HTR-8/SVneo (cell line): ENCODE data around the gene ZYX.
"Not testable (repeated sequence)": the region's sequence is repeated elsewhere in the genome, so short reads cannot be mapped to it uniquely, and the experiment has no call there.

Source experiments
- DNase-seq: peaks from one replicate; pipeline ENCODE4 v3.0.0; 2011; ENCODE audit warnings: low spot score, mixed read lengths; ENCODE audit not compliant: insufficient read length
- FAIRE-seq: peaks from 2 replicates; lab custom pipeline; 2011; peaks lifted over from hg19 to GRCh38; lab: Jason Lieb, UNC

ZYX gene

DNA sequence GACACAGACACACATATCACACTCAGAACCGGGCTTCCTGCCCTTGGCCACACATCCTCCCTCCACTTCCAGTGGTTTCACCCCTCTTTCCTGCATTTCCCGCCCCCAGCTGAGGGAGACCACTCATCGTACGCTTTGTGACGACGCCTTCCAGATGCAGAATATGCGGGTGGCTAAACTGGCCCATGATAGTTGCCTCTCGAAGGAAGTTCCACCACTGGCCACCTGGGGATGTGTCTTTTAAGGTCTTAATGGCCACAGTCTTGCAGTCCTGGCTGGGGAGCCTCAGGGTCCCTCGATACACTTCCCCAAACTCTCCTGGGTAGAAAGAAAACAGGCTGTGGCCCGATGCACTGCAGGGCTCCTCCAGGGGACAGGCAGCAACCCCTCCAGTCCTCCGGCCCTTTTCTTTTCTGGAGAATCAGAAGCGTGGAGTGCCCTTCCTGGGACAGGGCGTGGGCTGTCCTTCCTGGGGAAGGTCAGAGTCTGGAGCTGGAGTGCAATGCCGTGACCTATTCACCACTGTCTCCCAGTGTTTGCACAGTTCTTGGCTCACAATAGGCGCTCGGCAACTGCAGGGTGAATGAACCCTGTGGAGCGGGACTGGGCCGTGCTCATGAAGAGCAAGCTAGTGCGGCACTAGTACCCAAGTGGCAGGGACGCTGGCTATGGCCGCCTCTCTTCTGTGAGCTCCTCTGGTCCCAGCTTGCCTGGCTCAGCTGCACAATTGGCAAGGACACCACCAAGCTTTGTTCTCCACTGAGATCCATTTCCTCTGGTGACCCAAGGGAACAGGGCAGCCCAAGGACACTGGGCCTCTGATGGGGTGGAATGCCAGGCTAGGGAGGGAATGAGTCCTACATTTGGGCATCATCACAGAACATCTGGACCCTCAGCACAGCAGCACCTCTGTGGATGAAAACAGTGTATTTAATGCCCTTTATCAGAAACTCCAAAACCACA is 14.3 kb downstream of the ZYX start:
- DNase-seq (no peak), FAIRE-seq (no peak)

GRCh38 chr7:143396182-143396581 is 15.0 kb downstream of the ZYX start:
- DNase-seq (no peak), FAIRE-seq (no peak)

- FAIRE-seq (no peak), DNase-seq (no peak)
These were observed 15.7 kb downstream of the ZYX start for GRCh38 chr7:143396625-143397556.

- FAIRE-seq (no peak), DNase-seq (no peak)
These were observed 16.8 kb downstream of the ZYX start for GRCh38 chr7:143397710-143398530.

DNA sequence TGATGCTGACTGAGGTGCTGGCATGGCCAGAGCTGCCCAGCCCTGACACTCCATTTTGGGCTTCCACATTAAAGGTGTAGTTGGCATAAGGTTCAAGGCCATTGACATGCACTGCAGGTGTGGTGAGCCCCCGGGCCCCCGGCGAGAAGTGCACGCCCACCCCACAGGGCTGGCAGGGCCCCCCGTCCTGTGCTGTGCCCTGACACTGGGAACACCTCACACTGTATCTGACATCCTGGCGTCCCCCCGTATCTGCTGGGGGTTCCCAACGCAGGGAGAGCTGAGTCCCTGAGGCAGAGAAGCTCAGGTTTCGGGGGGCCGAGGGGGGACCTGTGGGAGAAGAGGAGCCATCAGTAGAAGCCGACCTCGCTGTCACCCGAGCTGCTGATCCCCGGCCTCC is 17.5 kb downstream of the ZYX start:
- DNase-seq = no peak
- FAIRE-seq = no peak

- no peak for FAIRE-seq
- DNase-seq = no peak
These were observed 18.0 kb downstream of the ZYX start for GRCh38 chr7:143399151-143399550.

GRCh38 chr7:143399642-143400041 is 18.5 kb downstream of the ZYX start:
- DNase-seq (no peak), FAIRE-seq (no peak)

- DNase-seq = no peak
These were observed 20.1 kb downstream of the ZYX start for GRCh38 chr7:143401265-143401664.

GRCh38 chr7:143402233-143402632 is 21.1 kb downstream of the ZYX start:
- FAIRE-seq, DNase-seq: not testable (repeated sequence)

More at GRCh38 chr7:143401265-143401664, 20.1 kb downstream of the ZYX start:
- no peak for FAIRE-seq

DNA sequence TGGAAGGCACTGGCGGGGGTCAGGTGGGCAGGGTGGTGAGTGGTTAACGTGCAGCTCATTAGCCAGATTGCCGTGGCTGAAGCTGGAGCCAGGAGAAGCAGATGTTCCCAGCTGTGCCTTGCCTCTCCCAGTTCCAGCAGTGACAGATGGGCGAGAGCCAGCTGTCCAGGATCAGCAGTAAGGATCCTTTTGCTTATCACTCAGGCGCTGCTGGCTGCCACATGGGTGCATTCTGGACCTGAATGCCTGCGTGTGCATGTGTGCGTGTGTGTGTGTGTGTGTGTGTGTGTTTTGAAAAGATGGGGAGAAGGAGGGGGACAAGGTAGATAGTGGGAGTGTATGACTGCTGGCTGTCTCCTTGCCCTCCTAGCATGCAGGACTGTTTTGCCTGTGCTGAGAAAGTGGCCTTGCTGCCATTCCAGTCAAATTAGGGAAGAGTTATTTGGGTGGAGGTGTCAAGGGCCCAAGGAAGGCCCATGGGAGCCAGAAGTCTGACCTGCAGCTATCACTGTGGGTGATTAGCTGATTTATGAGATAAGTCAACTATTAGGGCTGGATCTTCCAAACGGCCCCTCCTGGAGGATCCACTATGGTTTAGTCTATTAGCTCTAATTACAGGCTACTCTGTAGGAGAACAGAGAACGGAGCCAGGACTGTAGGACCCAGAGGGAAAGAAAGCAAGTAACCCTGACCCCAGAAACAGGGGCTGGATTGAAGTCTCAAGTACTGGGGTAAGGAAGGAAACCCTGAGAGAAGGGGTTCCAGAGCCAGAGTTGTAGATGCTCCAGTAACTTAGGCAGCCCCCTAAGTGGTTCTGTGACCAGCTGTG is 24.2 kb downstream of the ZYX start:
- DNase-seq (no peak), FAIRE-seq (no peak)

DNA sequence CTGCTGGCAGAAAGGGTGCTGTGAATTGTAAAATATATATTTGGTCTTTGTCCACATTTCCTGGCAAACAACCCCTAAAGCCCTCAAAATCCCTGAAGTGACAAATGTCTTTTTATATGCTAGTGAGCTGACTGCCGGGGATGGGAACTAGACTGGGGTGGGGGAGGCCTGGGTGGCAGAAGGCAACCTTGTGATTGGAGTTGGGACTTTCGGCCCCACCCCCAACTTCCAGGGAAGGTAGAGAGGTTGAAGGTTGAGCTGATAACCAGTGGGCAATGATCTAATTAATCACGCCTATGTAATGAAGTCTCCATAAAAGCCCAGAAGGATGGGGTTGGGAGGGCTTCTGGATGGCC is 24.8 kb downstream of the ZYX start:
- no peak for DNase-seq
- FAIRE-seq = no peak

DNA sequence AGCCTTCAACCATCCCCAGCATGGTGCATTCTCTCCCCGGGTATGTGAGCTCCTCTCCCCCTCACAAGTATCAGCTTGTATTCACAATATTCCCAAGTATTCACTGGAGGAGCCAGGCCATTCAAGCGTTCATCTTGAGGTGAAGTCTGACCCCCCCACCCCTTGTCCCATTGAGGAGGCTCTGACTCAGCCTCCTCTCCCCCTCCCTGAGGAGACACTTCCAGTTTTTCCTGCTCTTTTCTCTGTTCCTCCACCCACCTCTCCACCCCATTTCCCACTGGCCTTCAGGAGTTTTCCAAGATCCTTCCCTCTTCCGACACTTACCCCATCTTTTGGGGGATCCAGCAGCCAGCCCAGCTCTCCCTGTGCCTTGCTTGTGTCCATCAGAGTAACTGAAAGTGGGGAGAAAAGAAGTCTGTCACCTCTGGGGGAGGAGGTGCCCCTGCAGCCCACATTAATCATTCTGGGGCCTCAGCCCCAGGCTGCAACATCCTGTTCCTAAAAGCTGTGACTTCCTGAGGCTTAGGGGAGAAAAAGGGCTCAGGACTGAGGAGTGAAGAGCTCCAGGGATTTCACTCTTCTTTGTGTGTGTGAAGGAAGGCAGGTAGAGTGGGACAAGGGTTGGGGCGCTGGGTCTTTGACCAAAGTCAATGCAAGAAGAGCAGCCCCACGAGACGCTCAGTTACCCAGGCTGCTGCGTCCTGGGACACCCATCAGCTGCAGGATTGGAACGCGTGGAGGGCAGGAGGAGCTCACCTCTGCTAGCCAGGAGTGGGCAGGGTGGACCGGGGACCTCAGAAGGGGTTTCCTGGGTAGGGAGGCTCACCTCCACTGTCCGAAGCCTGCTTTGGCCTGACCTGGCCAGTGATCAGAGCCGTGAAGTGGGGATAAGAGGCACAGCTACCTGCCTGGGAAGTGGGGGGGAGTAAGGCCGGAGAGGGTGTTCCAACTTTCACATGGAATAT is 26.4 kb downstream of the ZYX start:
- FAIRE-seq = no peak
- no peak for DNase-seq

DNA sequence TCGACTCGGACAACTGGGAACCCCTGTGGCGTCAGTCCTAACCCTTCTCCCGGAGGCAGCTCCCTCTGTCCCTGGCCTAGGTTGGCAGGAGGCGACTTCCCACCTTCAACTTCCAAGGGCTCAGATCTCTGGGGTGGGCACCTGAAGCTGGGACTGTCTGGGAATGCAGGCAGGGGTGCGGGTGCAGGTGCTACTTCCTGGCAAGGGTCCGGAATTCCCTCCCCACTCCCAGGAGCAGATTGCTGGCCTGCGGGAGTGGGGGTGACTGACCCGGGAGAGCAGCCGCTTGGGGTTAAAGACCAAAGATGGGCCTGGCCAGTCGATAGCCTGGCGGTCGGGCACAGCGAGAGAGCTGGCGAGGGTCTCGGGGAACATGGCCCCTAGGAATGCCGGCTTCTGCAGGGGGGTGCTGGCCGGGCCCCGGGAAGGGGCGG is 27.1 kb downstream of the ZYX start:
- no peak for FAIRE-seq
- no peak for DNase-seq

- FAIRE-seq (no peak), DNase-seq (no peak)
These were observed 27.8 kb downstream of the ZYX start, which contains the start of gene EPHA1 for GRCh38 chr7:143408686-143409561. Gene EPHA1, minus strand, starts transcription at chr7:143408856. Its CDS starts 51 bp downstream, at chr7:143408805.

DNA sequence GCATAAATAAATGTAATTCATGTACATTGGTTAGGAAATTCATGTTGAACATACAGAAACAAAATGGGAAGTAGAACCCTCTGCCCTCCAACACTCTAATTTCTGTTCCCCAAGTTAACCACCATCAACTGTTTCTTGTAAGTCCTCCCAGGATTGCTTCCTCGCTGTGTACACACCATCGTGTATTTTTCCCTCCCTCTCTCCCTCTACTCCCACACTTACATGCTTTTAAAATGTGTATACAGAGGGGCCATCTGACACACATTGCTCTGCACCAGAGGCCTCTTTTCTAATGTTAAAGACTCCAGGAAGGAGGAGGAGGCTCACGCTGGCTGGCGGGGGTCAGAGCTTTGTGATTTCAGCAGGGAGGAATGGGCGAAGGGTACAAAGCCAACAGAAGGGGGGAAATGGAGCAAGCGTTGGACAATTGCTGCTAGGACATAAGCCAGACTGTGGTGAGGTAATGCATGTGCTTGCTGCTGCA is 29.4 kb downstream of the ZYX start:
- no peak for FAIRE-seq
- DNase-seq = no peak

DNA sequence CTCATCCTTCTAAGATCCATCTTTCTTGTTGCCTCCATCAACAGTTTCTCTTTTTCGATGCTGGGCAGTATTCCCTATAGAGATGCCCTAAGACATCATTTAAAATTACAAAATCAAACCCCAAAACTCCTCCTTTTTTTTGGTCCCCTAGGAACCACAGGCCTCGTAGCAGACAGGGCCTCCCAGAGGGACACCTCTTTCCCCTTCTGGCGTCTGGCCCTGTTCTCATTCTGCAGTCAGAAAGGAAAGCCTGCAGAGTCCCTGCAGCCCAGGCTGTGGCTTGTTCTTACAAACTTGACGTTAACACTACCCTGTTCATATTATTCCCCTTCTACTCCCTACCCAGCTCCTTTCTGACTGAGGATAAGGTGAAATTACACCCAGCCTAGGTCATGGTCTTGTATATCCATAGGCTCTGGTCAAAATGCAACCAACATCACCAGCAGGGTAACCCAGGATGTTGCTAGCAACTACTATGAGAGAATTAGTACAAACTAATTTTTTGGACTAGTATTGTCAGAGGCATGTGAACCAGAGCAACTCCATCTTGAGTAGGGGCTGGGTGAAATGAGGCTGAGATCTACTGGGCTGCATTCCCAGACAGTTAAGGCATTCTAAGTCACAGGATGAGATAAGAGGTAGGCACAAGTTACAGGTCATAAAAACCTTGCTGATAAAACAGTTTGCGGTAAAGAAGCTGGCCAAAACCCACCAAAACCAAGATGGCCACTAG is 31.0 kb downstream of the ZYX start:
- FAIRE-seq (no peak), DNase-seq (no peak)
